GM18868 (cell line): ENCODE results near the gene SGCA.
A peak's percentile ranks its signal among the peaks of the same experiment; 100 is the strongest.

Source experiments
- ATAC-seq: cut with Tn5 transposase; IDR thresholded peaks from one replicate; pipeline ENCODE4 v1.9.1; 2021; ENCODE audit warnings: mild to moderate bottlenecking, moderate library complexity; ENCODE audit not compliant: unreplicated experiment

Gene SGCA

DNA sequence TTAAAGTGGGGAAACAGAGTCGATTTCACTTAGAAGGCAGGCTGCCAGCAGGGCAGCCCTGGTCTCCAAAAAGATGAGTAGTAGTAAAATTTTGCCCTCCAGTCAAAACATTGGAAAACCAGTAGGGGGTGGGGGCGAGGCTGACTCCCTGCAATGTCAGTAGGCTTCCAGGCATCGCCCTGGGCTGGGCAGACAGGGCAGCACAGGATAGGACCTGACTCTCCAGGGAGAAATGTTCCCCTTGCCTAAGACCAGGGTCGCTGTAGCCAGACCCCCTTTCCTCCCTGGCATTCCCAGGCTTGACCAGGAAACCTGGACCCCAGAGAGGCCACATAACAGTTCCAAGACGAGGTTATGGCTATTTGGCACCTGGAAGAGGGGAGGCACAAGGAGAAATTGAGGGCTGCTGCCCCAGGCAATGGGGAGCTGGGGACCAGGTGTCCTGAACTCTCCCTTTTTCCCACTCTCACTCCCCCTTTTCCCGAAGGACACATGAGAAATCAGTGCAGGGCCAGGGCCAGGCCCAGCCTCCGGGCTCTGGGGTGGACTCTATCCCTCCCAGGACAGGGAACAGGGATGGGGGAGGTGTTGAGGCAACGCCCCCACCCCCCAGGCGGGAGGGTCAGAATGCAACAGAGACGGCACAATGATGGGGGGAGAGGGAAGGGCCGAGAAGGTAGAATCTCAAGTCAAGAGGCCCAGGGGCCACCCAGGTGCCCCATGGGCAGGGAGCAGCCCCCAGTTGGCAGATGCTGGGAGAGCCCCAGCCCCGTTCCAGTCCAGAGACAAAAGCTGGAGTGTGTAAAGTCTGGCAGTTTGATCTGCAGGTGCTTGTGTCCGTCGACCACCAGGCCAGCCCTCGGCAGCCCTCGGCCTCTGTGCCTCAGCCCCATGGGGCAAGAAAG, 31.3 kb upstream of the SGCA start:
- ATAC-seq = no peak

- ATAC-seq = no peak
Observed at GRCh38 chr17:50135316-50136095, 30.3 kb upstream of the SGCA start.

GRCh38 chr17:50136096-50136687, 29.6 kb upstream of the SGCA start:
- no peak for ATAC-seq

DNA sequence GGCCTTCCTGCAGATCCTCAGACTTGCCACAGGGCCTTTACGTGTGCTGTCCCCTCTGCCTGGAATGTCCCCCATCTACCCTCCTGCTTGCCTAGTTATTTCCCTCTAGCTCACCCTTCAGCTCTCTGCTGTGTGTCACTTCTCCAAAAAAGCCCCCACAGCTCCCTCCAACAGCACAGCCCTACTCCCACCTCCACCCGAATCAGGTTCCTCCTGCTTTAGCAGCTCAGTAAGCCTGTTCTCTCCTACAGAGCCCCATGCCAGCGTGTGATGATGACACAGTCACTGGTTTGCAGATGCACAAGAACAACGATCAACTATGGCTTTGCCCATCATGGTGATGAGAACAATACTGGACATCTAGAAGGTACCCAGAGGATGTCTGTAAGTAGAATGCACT, 28.8 kb upstream of the SGCA start:
- ATAC-seq = no peak

DNA sequence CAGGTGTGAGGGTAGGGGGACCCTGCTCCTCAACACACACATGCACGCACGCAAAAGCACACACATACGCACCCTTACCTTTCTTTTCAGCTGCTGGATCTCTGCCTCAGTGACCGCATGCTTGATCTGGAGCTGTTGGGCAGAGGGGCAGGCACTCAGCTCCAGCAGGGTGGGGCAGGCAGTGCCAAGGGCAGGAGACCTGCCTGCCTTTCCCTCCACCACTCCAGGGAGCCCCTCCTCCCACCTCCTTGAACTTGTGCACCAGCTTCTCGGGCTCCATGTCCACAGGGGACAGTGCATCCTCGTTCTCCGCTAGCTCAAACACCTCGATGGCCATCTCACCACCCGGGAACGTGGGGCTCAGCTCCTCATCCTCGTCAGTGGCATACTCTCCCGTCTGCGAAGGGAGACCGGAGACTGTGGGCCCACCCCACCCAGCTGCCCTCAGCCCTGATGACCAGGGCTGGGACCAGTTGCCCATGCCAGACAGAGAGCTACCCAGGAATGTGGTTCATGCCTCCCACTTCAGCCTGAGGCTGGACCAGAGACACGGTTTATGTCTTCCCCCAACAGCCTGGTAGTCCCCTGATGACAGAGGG, 26.5 kb upstream of the SGCA start:
- ATAC-seq = no peak

GRCh38 chr17:50139950-50140885, 25.6 kb upstream of the SGCA start:
- ATAC-seq = peak; percentile 77

- no peak for ATAC-seq
Observed at GRCh38 chr17:50141026-50141744, 24.6 kb upstream of the SGCA start.

DNA sequence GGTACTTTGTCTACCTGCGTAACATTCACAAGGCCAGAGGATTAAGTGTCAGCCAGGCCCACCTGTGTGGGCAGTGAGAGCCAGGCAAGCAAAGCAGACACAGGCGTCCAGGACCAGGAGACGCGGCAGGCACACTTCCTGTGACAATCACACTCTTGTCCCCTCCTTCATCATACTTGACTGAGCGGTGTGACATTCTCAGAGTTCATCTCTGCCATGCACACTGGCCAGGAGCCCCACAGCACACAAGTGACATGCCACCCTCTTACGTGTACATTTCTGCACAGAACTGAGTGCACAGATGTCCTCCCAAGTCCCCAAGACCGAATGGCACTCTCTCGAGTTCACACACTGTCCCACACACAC, 24.1 kb upstream of the SGCA start:
- no peak for ATAC-seq

DNA sequence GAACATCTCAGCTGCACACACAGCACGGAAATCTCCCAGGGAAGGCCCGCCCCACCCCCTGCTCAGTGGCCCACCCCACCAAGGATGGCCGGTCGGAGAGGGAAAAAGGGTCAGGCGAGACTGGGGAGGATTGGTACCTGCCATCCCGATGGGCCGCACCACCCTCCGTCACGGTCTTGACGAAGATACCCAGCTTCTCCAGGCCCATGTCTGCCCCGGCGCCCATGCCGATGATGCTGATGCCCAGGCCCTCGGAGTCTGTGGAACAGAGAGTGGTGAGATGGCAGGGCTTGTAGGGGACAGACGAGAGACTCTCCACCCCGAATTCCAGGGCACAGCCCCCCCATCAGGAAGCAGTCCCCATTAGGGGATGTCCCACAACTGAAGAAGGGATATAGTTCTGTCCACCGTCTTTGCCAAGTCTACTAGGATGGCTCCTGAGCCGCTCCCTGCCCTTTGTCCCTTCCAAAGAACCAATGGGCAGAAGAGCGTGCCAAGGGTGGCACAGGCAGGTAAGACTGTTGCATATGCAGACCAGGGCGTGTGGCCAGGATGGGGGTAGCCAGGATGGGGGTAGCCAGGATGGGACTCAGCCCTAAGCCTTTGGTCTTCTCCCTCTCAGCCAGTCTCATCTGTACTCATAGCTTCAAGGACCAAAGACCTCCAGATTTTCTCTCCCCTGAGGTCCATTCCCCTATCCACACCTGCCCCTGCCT, 22.2 kb upstream of the SGCA start:
- no peak for ATAC-seq

DNA sequence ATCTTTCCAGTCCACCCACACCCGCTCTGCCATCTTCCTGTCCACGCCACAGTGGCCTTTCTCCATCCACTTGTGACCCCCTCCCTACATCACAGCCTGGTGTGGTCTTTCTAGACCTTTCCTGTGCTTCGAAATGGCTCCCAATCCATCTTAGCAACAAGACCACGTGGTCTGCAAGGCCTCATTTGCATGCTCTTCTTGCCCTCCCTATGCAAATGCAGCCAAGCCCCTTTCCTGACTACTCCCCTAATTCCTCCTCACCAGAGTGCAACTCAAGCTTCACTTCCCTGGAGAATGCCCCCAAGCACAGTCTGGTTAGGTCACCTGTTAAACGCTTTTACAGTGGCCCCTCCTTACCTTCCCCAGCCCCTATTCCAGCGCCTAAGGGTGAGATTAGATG, 21.4 kb upstream of the SGCA start:
- no peak for ATAC-seq

- ATAC-seq = no peak
Observed at GRCh38 chr17:50144845-50145531, 20.8 kb upstream of the SGCA start.

GRCh38 chr17:50145532-50146229, 20.1 kb upstream of the SGCA start:
- ATAC-seq = no peak

DNA sequence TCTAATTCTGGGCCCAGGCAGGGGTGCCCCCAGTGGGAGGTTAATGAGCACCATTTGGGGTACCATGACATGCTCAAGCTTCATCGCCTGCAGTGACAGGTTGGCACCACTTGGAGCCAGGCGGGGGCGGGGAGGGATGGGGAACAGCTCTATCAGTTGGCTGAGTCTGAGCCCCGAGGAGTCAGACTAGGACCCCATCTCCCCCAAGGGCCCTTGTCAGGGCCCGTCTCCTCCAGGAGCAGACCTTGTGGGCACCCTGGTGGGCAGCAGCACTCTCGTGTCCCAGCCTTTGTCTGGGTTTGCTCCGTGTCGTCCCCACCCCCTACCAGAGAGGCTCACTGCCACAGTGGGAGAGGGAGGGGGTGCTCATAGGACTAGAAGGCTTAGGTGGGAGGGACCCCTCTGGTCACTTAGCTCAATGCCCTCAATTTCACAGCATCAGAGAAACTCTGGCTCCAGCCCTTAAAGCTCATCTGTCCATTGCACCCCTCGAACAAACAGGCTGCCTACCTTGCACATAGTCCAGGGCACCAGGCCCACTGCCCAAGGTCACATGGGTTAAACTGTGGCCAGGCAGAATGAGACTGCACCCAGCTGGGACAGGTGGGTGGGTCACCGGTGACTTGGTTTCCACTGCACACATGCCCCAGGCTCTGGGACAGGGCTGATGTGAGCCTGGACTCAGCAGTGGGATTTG, 19.4 kb upstream of the SGCA start:
- ATAC-seq = no peak

DNA sequence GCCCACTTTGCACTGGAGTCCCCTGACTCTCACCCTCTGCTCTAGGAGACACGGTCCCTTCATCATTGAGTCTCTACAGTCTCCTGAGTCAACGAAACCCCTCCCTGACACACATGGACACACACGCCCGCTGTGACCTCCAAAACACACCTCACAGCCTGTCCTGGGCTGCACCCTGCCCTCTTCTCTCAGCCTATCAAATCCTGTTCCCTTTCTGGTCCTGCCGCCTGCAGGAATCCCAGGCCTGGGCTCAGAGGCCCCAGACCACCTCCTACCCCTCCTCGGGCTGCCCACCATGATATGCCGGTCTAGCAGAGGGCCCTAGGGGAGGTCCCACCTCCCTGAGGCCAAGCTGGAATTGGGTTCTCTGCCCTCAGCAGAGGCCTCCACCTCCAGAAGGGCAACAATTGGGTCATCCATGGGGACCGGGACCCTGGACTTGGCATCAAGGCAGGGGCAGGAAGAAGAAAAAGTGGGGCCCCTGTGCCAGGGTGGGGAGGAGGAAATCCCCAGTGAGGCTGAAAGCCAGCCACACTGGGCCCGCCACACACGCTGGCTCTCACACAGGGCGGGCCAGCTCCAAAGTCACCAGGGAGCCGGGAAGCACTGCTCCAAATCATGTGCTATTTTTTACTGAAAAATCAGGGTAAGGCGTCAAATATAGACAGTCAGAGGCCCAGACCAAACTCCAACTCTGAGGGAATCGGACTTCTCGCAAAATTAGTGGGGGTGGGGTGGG, 18.7 kb upstream of the SGCA start:
- ATAC-seq = no peak

DNA sequence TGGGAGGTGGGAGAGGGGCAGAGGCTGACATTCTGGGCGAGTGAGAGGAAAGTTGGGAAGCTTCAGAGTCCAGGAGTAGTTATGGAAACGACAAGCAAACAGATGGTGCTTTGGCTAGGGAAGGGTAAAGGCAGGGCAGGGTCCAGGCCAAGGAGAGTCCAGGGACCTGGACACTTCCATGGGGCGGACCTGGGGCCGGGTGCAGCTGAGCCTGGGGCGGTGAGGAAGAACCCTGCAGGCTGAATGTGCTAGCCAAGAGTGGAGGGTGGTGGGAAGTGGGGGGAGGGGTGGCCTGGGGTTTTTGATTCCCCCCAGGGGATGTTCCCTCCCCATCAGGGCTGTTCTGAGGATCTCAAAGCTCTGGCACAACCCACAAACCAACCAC, 18.0 kb upstream of the SGCA start:
- ATAC-seq = peak; percentile 1

- ATAC-seq = peak; percentile 47
Observed at GRCh38 chr17:50148226-50149090, 17.3 kb upstream of the SGCA start.
